NCI-H1417 treated with DMSO at 0.1 percent for 48 hours (cell line): ENCODE results near the gene MAP4K5.
"Not testable (repeated sequence)": the region's sequence is repeated elsewhere in the genome, so short reads cannot be mapped to it uniquely, and the experiment has no call there.

Experiments
- DNase-seq: peaks from one replicate; lab custom pipeline; 2025; lab: John Stamatoyannopoulos, UW

MAP4K5 gene

GRCh38 chr14:50531595-50532501 is 521 bp downstream of the MAP4K5 start:
- no peak for DNase-seq

GRCh38 chr14:50530794-50531365 is 1.5 kb downstream of the MAP4K5 start:
- DNase-seq, result no peak

- DNase-seq, result no peak
Observed at GRCh38 chr14:50530358-50530757, 2.0 kb downstream of the MAP4K5 start.

GRCh38 chr14:50529288-50530179 is 2.8 kb downstream of the MAP4K5 start:
- DNase-seq, result no peak

GRCh38 chr14:50528000-50528399 is 4.4 kb downstream of the MAP4K5 start:
- no peak for DNase-seq

GRCh38 chr14:50524731-50525515 is 7.4 kb downstream of the MAP4K5 start:
- no peak for DNase-seq

GRCh38 chr14:50524060-50524459 is 8.3 kb downstream of the MAP4K5 start:
- no peak for DNase-seq

GRCh38 chr14:50523271-50524041 is 8.9 kb downstream of the MAP4K5 start:
- no peak for DNase-seq

- DNase-seq, result no peak
Observed at GRCh38 chr14:50521912-50522341, 10.4 kb downstream of the MAP4K5 start.

- DNase-seq, result no peak
Observed at GRCh38 chr14:50520947-50521815, 11.2 kb downstream of the MAP4K5 start.

GRCh38 chr14:50516091-50516490 is 16.3 kb downstream of the MAP4K5 start:
- no peak for DNase-seq

GRCh38 chr14:50512463-50512862 is 19.9 kb downstream of the MAP4K5 start:
- no peak for DNase-seq

GRCh38 chr14:50510157-50510556 is 22.2 kb downstream of the MAP4K5 start:
- DNase-seq, result no peak

GRCh38 chr14:50507078-50507477 is 25.3 kb downstream of the MAP4K5 start:
- not testable (repeated sequence) for DNase-seq

GRCh38 chr14:50501642-50502041 is 30.7 kb downstream of the MAP4K5 start:
- DNase-seq, result no peak

- DNase-seq, result no peak
Observed at GRCh38 chr14:50497351-50497750, 35.0 kb downstream of the MAP4K5 start.

- DNase-seq, result no peak
Observed at GRCh38 chr14:50489851-50490250, 42.5 kb downstream of the MAP4K5 start.

GRCh38 chr14:50488521-50488920 is 43.8 kb downstream of the MAP4K5 start:
- no peak for DNase-seq

GRCh38 chr14:50479041-50479440 is 53.3 kb downstream of the MAP4K5 start:
- no peak for DNase-seq

GRCh38 chr14:50477760-50478159 is 54.6 kb downstream of the MAP4K5 start:
- DNase-seq, result no peak
